DMS153 treated with DMSO at 0.1 percent for 48 hours (cell line): ENCODE measurements around the gene BTBD8.

Experiments used
- DNase-seq: peaks from one replicate; lab custom pipeline; 2025; ENCODE audit not compliant: unreplicated experiment; lab: John Stamatoyannopoulos, UW

Gene BTBD8

DNA sequence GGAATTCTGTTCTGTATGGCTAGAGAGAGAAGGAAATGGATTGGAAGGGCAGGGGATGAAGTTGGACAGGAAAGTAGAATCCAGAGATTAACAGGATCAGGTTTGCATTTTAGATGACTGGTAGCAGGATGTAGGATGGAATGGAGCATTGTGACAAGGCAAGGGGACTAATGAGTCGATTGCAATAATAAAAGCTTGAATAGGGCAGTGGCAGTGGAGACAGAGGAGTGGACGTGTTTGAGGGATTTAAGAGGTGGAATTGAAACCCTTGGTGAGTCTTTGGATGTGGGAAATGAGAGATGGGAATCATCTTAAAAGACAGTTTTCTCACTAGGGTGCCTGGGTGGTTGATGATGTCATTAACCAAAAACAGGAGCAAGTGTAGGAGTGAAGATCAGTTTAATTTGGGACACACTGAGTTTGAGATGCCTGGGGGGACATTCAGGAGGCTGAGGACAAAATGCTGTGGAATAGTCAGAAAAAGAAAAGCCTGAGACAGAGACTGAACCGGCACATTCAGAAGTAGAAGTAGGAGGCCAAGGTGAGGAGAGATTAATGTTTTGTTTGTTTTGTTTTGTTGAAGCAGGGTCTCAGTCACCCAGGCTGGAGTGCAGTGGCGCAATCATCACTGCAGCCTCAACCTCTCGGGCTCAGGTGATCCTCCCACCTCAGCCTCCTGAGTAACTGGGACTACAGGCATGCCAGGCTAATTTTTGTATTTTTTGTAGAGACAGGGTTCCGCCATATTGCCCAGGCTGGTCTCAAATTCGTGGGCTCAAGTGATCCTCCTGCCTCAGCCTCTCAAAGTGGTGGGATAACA is 108.5 kb downstream of the BTBD8 start:
- DNase-seq = no peak

GRCh38 chr1:92191726-92192125 is 111.6 kb downstream of the BTBD8 start:
- no peak for DNase-seq

GRCh38 chr1:92192246-92192645 is 112.1 kb downstream of the BTBD8 start:
- DNase-seq = no peak

DNA sequence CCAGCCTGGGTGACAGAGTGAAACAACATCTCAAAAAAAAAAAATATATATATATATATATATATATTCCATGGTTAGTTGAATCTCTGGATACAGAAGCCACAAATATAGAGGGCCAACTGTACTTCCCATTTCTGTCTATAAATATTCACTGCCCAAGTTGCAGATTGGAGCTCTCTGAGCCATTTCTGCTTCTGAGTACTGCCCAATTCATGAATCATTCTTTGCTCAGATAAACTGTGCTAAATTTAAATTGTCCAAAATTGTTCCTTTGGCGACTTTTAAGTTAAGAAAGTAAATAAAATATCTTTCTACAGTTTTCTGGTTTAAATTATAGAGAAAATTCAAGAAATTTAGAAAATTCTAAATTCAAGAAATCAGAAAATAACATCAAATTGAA is 114.4 kb downstream of the BTBD8 start:
- DNase-seq = no peak

GRCh38 chr1:92201973-92202372 is 121.8 kb downstream of the BTBD8 start:
- DNase-seq = no peak

DNA sequence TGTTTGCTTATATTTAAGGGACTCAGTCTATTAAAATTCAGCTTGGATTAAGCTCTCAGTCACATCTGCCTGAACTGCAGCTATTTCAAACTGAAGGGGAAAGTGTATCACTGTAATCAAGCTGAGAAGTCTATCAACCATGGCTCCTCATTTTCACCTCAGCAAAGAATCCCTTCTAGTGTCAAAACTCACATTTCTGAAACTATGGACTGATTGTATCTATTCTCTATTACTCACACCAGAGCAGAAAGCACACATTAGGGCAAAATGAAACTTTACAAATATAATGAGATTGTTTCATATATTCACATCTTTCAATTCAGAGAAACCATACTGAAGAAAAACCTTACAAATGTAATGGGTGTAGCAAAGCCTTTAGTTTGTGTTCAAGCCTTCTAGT is 123.0 kb downstream of the BTBD8 start:
- no peak for DNase-seq

DNA sequence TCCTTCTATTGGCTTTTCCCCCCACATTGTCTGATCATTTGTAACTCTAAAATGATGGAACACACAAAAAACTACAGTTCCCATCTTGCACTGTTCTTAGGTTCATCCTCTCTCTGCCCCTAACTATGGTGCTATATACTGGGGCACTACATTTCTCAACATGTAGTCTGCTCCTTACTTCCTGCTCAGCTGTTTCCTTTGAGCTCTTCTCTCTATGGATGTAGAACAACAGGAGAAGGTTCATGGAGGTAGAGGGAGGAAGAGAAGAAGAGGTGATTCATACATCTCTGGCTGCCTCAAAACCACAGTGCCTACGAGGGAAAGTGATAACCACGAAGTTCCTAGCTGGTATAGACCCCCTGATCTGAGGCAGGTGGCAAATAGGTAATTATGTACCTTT is 130.6 kb downstream of the BTBD8 start:
- no peak for DNase-seq

GRCh38 chr1:92211166-92211565 is 131.0 kb downstream of the BTBD8 start:
- no peak for DNase-seq

DNA sequence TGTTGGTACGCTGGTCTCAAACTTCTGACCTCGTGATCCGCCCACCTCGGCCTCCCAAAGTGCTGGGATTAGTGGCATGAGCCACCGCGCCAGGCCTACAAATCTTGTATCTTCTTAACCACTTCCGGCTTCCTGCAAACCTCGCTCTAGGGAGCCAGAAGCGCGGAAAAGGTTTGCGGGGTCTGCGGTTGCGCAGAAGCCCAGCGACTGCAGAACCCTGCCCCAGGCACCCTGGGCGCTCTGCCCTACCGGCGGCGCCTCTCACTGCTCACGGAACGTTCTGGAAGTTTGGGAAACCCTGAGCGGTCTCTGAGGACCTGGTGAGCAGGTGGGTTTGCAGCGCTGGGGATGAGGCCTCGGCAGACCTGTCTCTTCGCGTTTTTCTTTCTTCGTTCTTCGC is 137.6 kb downstream of the BTBD8 start, which contains the start of gene C1orf146:
Gene C1orf146, plus strand, starts transcription at position 195 of the 400 bp plus-strand sequence. CDS start 13,506 bp downstream, outside the sequence.
- DNase-seq = no peak

DNA sequence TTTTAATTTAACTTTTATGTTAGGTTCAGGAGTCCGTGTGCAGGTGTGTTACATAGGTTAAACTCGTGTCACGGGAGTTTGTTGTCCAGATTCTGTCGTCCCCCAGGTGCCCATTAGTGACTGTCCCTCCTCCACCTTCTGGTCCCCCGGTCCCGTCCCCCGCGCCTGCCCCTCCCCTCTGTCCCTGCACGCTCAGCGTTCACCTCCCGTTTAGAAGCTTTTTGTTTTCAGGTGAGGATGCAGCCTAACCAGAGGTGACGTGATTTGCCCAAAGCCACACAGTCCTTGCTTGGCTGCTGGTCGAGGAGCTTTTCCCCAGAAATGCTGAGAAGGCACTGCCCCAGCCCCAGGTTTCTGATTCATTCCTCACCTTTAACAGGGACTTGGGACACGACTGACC is 138.4 kb downstream of the BTBD8 start:
- no peak for DNase-seq

GRCh38 chr1:92219028-92219427 is 138.9 kb downstream of the BTBD8 start:
- DNase-seq = no peak

DNA sequence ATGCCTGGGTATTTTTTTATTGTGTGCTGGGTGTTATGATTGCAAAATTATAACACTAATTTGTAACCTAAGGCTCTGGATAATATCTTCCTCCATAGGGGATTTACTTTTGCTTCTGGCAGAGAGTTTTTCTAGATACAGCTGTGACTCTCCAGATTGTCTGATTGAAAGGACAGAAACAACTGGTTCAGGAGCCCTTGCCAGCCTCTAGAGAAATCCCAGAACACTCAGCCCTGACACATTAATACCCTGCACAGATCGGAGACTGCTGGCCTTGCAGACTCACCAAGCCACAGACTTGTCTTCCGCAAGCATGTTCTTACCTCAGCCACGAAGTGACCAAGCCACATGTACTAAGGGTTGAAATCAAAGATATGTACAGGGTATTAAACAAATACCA is 148.3 kb downstream of the BTBD8 start:
- DNase-seq = no peak

DNA sequence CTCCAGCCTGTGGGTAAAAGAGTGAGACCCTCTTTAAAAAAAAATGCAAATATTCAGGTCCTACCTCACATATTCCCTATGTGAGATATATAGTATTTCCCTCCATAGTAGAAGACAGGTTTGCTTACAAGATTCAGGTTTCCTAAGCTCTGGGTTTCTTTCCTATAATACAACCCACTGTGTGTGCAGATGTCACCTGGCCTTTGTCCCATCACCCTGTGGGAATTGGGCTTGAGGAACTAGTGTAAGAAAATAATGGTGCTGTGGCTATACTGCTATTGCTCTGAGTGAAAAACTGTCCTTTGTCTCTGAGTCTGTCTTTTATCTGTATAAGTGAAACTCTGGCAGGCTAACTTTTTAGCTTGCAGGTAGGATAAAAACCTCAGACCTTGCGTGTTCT is 150.6 kb downstream of the BTBD8 start:
- DNase-seq = no peak
